Measurements from ENCODE around the gene EFNA3.
"Not testable (repeated sequence)": the region's sequence is repeated elsewhere in the genome, so short reads cannot be mapped to it uniquely, and the experiment has no call there.

EFNA3 gene

GRCh38 chr1:155099331-155099730 lies 20.7 kb downstream of the EFNA3 start:
- no peaks in the 10 kb centered on the region for H3K9me3 Mint-ChIP-seq (ENCODE audit: low read depth)
- H3K27ac Mint-ChIP-seq, result no peak overlapping the region
- no peaks in the 10 kb centered on the region for H3K36me3 Mint-ChIP-seq
- peaks cover 4% of the 10 kb centered on the region for H3K27me3 Mint-ChIP-seq
- H3K4me3 Mint-ChIP-seq, result no peak overlapping the region
- no peaks in the 10 kb centered on the region for H3K4me1 Mint-ChIP-seq (ENCODE audit: low read depth)

GRCh38 chr1:155103325-155103724 lies 24.7 kb downstream of the EFNA3 start:
- Mint-ChIP-seq H3K36me3 (no peaks in the 10 kb centered on the region), H3K4me1 (ENCODE audit: low read depth) (no peaks in the 10 kb centered on the region), H3K27me3 (no peaks in the 10 kb centered on the region), H3K9me3 (ENCODE audit: low read depth) (no peaks in the 10 kb centered on the region), H3K4me3 (no peak overlapping the region), H3K27ac (no peak overlapping the region)

- Mint-ChIP-seq H3K27ac (no peak overlapping the region), H3K36me3 (no peaks in the 10 kb centered on the region), H3K4me1 (ENCODE audit: low read depth) (no peaks in the 10 kb centered on the region)
These were observed 26.2 kb downstream of the EFNA3 start for GRCh38 chr1:155104605-155105534.

GRCh38 chr1:155105604-155106011 lies 27.0 kb downstream of the EFNA3 start:
- no peak overlapping the region for H3K27ac Mint-ChIP-seq

More at GRCh38 chr1:155104605-155105534, 26.2 kb downstream of the EFNA3 start:
- H3K27me3 Mint-ChIP-seq, result no peaks in the 10 kb centered on the region
- no peaks in the 10 kb centered on the region for H3K9me3 Mint-ChIP-seq (ENCODE audit: low read depth)
- no peak overlapping the region for H3K4me3 Mint-ChIP-seq

GRCh38 chr1:155106862-155107261 lies 28.2 kb downstream of the EFNA3 start:
- no peak overlapping the region for H3K27ac Mint-ChIP-seq

More at GRCh38 chr1:155105604-155106011, 27.0 kb downstream of the EFNA3 start:
- Mint-ChIP-seq H3K4me3 (no peak overlapping the region), H3K9me3 (ENCODE audit: low read depth) (no peaks in the 10 kb centered on the region), H3K36me3 (no peaks in the 10 kb centered on the region), H3K4me1 (ENCODE audit: low read depth) (no peaks in the 10 kb centered on the region), H3K27me3 (no peaks in the 10 kb centered on the region)

GRCh38 chr1:155107309-155108264 lies 28.9 kb downstream of the EFNA3 start:
- H3K4me1 Mint-ChIP-seq (ENCODE audit: low read depth), result no peaks in the 10 kb centered on the region
- H3K36me3 Mint-ChIP-seq, result no peaks in the 10 kb centered on the region
- H3K9me3 Mint-ChIP-seq (ENCODE audit: low read depth), result no peaks in the 10 kb centered on the region
- no peaks in the 10 kb centered on the region for H3K27me3 Mint-ChIP-seq
- H3K4me3 Mint-ChIP-seq, result no peak overlapping the region
- H3K27ac Mint-ChIP-seq, result no peak overlapping the region

More at GRCh38 chr1:155106862-155107261, 28.2 kb downstream of the EFNA3 start:
- no peaks in the 10 kb centered on the region for H3K4me1 Mint-ChIP-seq (ENCODE audit: low read depth)
- no peaks in the 10 kb centered on the region for H3K27me3 Mint-ChIP-seq
- no peaks in the 10 kb centered on the region for H3K9me3 Mint-ChIP-seq (ENCODE audit: low read depth)
- no peaks in the 10 kb centered on the region for H3K36me3 Mint-ChIP-seq
- H3K4me3 Mint-ChIP-seq, result no peak overlapping the region

- no peaks in the 10 kb centered on the region for H3K36me3 Mint-ChIP-seq
- no peaks in the 10 kb centered on the region for H3K9me3 Mint-ChIP-seq (ENCODE audit: low read depth)
- no peaks in the 10 kb centered on the region for H3K4me1 Mint-ChIP-seq (ENCODE audit: low read depth)
- H3K27ac Mint-ChIP-seq, result no peak overlapping the region
- no peak overlapping the region for H3K4me3 Mint-ChIP-seq
- H3K27me3 Mint-ChIP-seq, result no peaks in the 10 kb centered on the region
These were observed 29.7 kb downstream of the EFNA3 start for GRCh38 chr1:155108296-155108695.

- no peaks in the 10 kb centered on the region for H3K36me3 Mint-ChIP-seq
- H3K27ac Mint-ChIP-seq, result no peak overlapping the region
- H3K4me1 Mint-ChIP-seq (ENCODE audit: low read depth), result no peaks in the 10 kb centered on the region
- H3K9me3 Mint-ChIP-seq (ENCODE audit: low read depth), result no peaks in the 10 kb centered on the region
- no peak overlapping the region for H3K4me3 Mint-ChIP-seq
- H3K27me3 Mint-ChIP-seq, result no peaks in the 10 kb centered on the region
These were observed 31.7 kb downstream of the EFNA3 start for GRCh38 chr1:155110381-155110780.

GRCh38 chr1:155110826-155111225 lies 32.2 kb downstream of the EFNA3 start:
- no peaks in the 10 kb centered on the region for H3K4me1 Mint-ChIP-seq (ENCODE audit: low read depth)
- no peak overlapping the region for H3K27ac Mint-ChIP-seq
- H3K4me3 Mint-ChIP-seq, result no peak overlapping the region
- no peaks in the 10 kb centered on the region for H3K27me3 Mint-ChIP-seq
- H3K9me3 Mint-ChIP-seq (ENCODE audit: low read depth), result no peaks in the 10 kb centered on the region
- H3K36me3 Mint-ChIP-seq, result no peaks in the 10 kb centered on the region

GRCh38 chr1:155113450-155113980 lies 34.9 kb downstream of the EFNA3 start:
- Mint-ChIP-seq H3K4me3 (no peak overlapping the region), H3K27me3 (no peaks in the 10 kb centered on the region), H3K9me3 (ENCODE audit: low read depth) (no peaks in the 10 kb centered on the region), H3K4me1 (ENCODE audit: low read depth) (no peaks in the 10 kb centered on the region), H3K27ac (no peak overlapping the region), H3K36me3 (no peaks in the 10 kb centered on the region)

- H3K9me3 Mint-ChIP-seq (ENCODE audit: low read depth), result no peaks in the 10 kb centered on the region
- no peak overlapping the region for H3K4me3 Mint-ChIP-seq
- no peaks in the 10 kb centered on the region for H3K27me3 Mint-ChIP-seq
- no peaks in the 10 kb centered on the region for H3K4me1 Mint-ChIP-seq (ENCODE audit: low read depth)
- H3K27ac Mint-ChIP-seq, result no peak overlapping the region
- no peaks in the 10 kb centered on the region for H3K36me3 Mint-ChIP-seq
These were observed 37.6 kb downstream of the EFNA3 start for GRCh38 chr1:155116113-155116764.

- Mint-ChIP-seq H3K4me1 (ENCODE audit: low read depth) (no peaks in the 10 kb centered on the region), H3K27me3 (no peaks in the 10 kb centered on the region)
These were observed 39.0 kb downstream of the EFNA3 start for GRCh38 chr1:155117610-155118009.

GRCh38 chr1:155118090-155118489 lies 39.5 kb downstream of the EFNA3 start:
- H3K27ac Mint-ChIP-seq; H3K4me1 Mint-ChIP-seq (ENCODE audit: low read depth); H3K9me3 Mint-ChIP-seq (ENCODE audit: low read depth); H3K36me3 Mint-ChIP-seq; H3K27me3 Mint-ChIP-seq; H3K4me3 Mint-ChIP-seq: not testable (repeated sequence)

More at GRCh38 chr1:155117610-155118009, 39.0 kb downstream of the EFNA3 start:
- H3K36me3 Mint-ChIP-seq, result no peaks in the 10 kb centered on the region
- no peak overlapping the region for H3K27ac Mint-ChIP-seq
- H3K9me3 Mint-ChIP-seq (ENCODE audit: low read depth), result no peaks in the 10 kb centered on the region
- H3K4me3 Mint-ChIP-seq, result no peak overlapping the region

- Mint-ChIP-seq H3K9me3 (ENCODE audit: low read depth) (no peaks in the 10 kb centered on the region), H3K36me3 (no peaks in the 10 kb centered on the region), H3K4me3 (no peak overlapping the region), H3K4me1 (ENCODE audit: low read depth) (no peaks in the 10 kb centered on the region), H3K27me3 (no peaks in the 10 kb centered on the region), H3K27ac (no peak overlapping the region)
These were observed 41.6 kb downstream of the EFNA3 start for GRCh38 chr1:155120253-155120652.

All from activated naive CD8-positive, alpha-beta T cell (primary cell).